Activated CD8-positive, alpha-beta T cell treated with anti-CD3 and anti-CD28 coated beads for 36 hours (primary cell): ENCODE results near the gene EIF1. TPM values are rescaled to one million over a fixed set of nuclear protein-coding genes. Genes with fewer than 3 reads are reported as not detected.

Experiments
- ATAC-seq: fragments of 200-7000 bp; cut with Tn5 transposase; one replicate; pipeline ENCODE4 v1.10.0; 2021; ENCODE audit warnings: mild to moderate bottlenecking, moderate library complexity
- CTCF ChIA-PET: fragments of 350-600 bp; sonication (Branson Sonifier 250); formaldehyde crosslinking; loops from one replicate; lab custom pipeline; 2021; ENCODE audit warnings: antibody characterized with exemption; lab: Charles Lee
- POLR2A ChIA-PET: fragments of 350-600 bp; sonication (Branson Sonifier 250); formaldehyde crosslinking; loops from one replicate; lab custom pipeline; 2021; ENCODE audit warnings: antibody characterized with exemption; lab: Charles Lee
- DNase-seq: peaks from one replicate; pipeline ENCODE4 v3.0.0-alpha.2; 2020
- H3K27ac Mint-ChIP-seq: one replicate; pipeline ENCODE4 v1.8.0; 2021; ENCODE audit warnings: mild to moderate bottlenecking, mixed read lengths
- H3K27me3 Mint-ChIP-seq: one replicate; pipeline ENCODE4 v1.8.0; 2021; ENCODE audit warnings: mixed read lengths
- H3K36me3 Mint-ChIP-seq: one replicate; pipeline ENCODE4 v1.8.0; 2021; ENCODE audit warnings: low read depth, mixed read lengths
- H3K4me1 Mint-ChIP-seq: one replicate; pipeline ENCODE4 v1.8.0; 2021; ENCODE audit warnings: low read depth, mixed read lengths
- H3K4me3 Mint-ChIP-seq: one replicate; pipeline ENCODE4 v1.8.0; 2021; ENCODE audit warnings: mild to moderate bottlenecking, moderate library complexity, mixed read lengths
- H3K9me3 Mint-ChIP-seq: one replicate; pipeline ENCODE4 v1.8.0; 2021; ENCODE audit warnings: mixed read lengths
- intact Hi-C: fragments of 100-400 bp; cut with micrococcal nuclease; formaldehyde crosslinking; loops from one replicate; pipeline ENCODE4 v1.10.0; 2022
- total RNA-seq, 2 experiments: library from RNA; stranded (reverse); gene quantifications; one replicate each; pipeline ENCODE4 v1.2.3, GENCODE V29; 2021
- TF ChIP-seq, protein P1 (sequence below): fragments of 200-600 bp; IDR thresholded peaks from one replicate; pipeline ENCODE4 v1.8.0; 2022; ENCODE audit warnings: antibody characterized with exemption, mild to moderate bottlenecking

Gene EIF1
- total RNA-seq, 2 experiments from 2014 or later = 924 to 930 TPM

DNA sequence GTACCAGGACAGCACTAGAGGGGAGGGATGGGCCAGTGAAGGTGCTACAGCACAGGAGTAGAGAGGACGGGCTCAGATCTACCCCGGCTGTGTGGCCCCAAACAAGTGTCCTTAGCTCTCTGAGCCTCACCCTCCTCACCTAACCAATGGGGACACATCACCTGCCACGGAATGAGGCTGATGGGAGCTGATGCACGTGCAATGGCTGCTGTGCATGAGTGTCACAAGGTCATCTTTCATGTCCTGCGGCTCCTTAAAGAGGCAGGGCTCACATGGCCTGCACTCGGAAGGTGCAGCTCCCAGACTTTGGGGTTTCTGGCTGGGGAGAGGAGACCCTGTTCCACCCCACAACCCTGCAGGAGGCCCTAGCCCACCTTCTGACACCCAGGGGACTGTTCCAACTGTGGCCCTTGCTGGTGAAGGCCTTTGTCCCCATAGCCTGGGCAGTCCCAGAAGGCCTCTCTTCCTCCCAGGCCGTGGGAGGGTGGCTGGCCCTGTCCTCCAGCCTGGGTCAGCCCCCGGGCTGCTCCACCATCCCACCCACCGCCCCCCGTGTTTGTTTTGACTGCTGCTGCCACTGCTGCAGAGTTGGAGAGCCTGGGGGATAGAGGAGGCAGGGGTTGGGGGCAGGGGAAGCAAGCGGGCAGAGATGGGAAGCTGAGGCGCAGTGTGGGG lies 35.3 kb downstream of the EIF1 start:
- DNase-seq (no peak), ATAC-seq (no peak)
- Mint-ChIP-seq H3K4me3 (no peak overlapping the region), H3K36me3 (no peaks in the 10 kb centered on the region), H3K4me1 (no peaks in the 10 kb centered on the region), H3K9me3 (no peaks in the 10 kb centered on the region), H3K27ac (no peak overlapping the region), H3K27me3 (peaks cover 8% of the 10 kb centered on the region)
- intact Hi-C loops = no loop called here
- CTCF ChIA-PET = interaction anchor here (0.6 to 2.6 kb wide), 3 partner anchors 13 to 364 kb away, joined by 3 to 8 read pairs (median 6); no protein-coding TSS in a partner anchor
- POLR2A ChIA-PET = interaction anchor here (1.2 kb wide), 1 partner anchor 35 kb away, joined by 5 read pairs; the partner anchor contains the start of gene EIF1
- TF ChIP-seq, protein P1, sequence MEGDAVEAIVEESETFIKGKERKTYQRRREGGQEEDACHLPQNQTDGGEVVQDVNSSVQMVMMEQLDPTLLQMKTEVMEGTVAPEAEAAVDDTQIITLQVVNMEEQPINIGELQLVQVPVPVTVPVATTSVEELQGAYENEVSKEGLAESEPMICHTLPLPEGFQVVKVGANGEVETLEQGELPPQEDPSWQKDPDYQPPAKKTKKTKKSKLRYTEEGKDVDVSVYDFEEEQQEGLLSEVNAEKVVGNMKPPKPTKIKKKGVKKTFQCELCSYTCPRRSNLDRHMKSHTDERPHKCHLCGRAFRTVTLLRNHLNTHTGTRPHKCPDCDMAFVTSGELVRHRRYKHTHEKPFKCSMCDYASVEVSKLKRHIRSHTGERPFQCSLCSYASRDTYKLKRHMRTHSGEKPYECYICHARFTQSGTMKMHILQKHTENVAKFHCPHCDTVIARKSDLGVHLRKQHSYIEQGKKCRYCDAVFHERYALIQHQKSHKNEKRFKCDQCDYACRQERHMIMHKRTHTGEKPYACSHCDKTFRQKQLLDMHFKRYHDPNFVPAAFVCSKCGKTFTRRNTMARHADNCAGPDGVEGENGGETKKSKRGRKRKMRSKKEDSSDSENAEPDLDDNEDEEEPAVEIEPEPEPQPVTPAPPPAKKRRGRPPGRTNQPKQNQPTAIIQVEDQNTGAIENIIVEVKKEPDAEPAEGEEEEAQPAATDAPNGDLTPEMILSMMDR = no peak

DNA sequence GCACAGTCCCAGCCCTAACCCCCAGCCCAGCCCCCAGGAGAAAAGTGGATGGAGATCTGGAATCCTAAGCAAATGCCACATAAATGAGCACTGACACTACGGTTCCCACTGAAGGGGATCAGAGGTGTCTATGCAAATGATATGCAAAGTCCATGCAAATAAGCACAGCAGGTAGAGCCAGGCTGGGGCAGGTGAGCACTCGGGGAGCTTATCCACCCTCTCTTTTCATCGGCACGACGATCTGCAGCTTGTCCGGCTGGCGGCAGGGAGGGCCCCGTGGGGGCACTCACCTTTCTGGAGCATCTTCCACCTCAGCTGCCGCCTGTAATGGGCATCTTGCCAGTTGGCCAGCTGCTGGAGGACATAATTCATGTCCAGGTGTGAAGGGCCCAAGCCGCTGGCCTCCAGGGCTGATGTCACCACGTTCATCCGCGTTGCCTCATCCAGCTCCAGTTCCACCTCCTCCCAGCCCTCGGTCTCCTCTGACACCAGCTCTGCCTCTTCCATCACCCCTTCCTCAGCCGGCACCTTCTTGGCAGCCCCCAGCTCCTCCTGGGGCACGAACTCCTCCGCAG lies 35.9 kb downstream of the EIF1 start:
- DNase-seq (no peak), ATAC-seq (no peak)
- POLR2A ChIA-PET = interaction anchor here (1.2 kb wide), 1 partner anchor 36 kb away, joined by 5 read pairs; the partner anchor contains the start of gene EIF1
- H3K4me3 Mint-ChIP-seq = no peak overlapping the region
- H3K27ac Mint-ChIP-seq = no peak overlapping the region
- H3K4me1 Mint-ChIP-seq = no peaks in the 10 kb centered on the region
- no peaks in the 10 kb centered on the region for H3K9me3 Mint-ChIP-seq
- intact Hi-C loops = no loop called here
- TF ChIP-seq, protein P1 = no peak
- CTCF ChIA-PET = interaction anchor here (2.6 kb wide), 1 partner anchor 29 kb away, joined by 8 read pairs; no protein-coding TSS in a partner anchor
- no peaks in the 10 kb centered on the region for H3K36me3 Mint-ChIP-seq
- peaks cover 8% of the 10 kb centered on the region for H3K27me3 Mint-ChIP-seq

DNA sequence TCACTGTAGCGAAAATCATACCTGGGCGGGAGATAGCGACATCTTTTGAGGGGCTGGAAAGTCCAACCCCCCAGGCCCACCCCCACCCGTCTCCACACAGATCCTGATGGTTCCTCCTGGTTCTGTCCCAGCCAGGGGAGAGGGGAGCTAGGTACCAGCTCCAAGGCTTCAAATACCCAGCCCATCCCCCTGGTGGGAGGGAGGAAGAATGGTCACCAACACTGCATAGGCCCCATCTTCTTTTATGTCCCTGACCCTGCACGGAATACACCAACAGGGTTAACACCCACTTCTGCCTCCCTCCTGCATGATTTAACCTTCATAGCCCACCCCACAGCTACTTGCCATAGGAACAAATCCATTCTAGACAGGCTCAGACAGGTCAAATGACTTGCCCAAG lies 36.4 kb downstream of the EIF1 start:
- CTCF ChIA-PET = interaction anchor here (1.7 kb wide), 1 partner anchor 29 kb away, joined by 5 read pairs; no protein-coding TSS in a partner anchor
- intact Hi-C loops = no loop called here
- Mint-ChIP-seq H3K9me3 (no peaks in the 10 kb centered on the region), H3K27ac (no peak overlapping the region), H3K4me3 (no peak overlapping the region), H3K36me3 (no peaks in the 10 kb centered on the region), H3K4me1 (no peaks in the 10 kb centered on the region), H3K27me3 (peaks cover 8% of the 10 kb centered on the region)
- DNase-seq (no peak), ATAC-seq (no peak)
- TF ChIP-seq, protein P1 = no peak
- POLR2A ChIA-PET = interaction anchor here (1.2 to 1.4 kb wide), 2 partner anchors 9 to 36 kb away, joined by 4 to 5 read pairs; partner anchors contain the start of gene EIF1

DNA sequence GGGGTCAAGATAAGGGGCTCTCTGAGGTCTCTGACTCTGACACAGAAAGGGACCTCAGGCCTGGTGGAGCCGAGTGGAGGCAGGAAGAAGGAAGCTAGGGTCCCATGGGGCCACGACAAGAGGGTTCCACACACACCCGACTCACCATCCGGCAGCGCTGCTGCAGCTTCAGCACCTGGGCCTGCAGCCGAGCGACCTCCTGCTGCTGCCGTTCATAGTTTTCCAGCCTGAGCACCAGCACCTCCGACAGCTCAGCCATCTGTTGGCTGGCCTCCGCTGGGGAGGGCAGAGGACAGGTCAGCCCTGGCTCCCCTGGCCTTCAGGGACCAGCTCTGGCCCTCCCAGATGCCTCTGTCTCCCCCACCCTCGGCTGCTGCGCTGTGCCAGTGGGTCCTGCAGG lies 39.4 kb downstream of the EIF1 start:
- Mint-ChIP-seq H3K27ac (no peak overlapping the region), H3K9me3 (no peaks in the 10 kb centered on the region), H3K27me3 (peaks cover 15% of the 10 kb centered on the region), H3K4me3 (no peak overlapping the region), H3K36me3 (no peaks in the 10 kb centered on the region), H3K4me1 (no peaks in the 10 kb centered on the region)
- DNase-seq (no peak), ATAC-seq (no peak)
- ChIA-PET POLR2A (interaction anchor here (0.6 kb wide), 1 partner anchor 186 kb away, joined by 3 read pairs; no protein-coding TSS in a partner anchor), CTCF (interaction anchor here (0.7 to 1.4 kb wide), 2 partner anchors 62 to 71 kb away, joined by 3 read pairs; no protein-coding TSS in a partner anchor)
- TF ChIP-seq, protein P1 = no peak
- intact Hi-C loops = no loop called here
